Osteoblast (primary cell): ENCODE results near the gene IDH1. TPM values are rescaled to one million over a fixed set of nuclear protein-coding genes. Genes with fewer than 3 reads are reported as not detected.
"Not testable (repeated sequence)": the region's sequence is repeated elsewhere in the genome, so short reads cannot be mapped to it uniquely, and the experiment has no call there.

Source experiments
- DNase-seq: peaks from one replicate; pipeline ENCODE4 v3.0.0; 2011; ENCODE audit warnings: low spot score, mixed read lengths; ENCODE audit not compliant: insufficient read length; ENCODE audit errors: missing footprints
- H2AFZ ChIP-seq: 2 replicates; pipeline ENCODE4 v1.6.0; 2011; ENCODE audit warnings: mild to moderate bottlenecking, low read length
- H3K27ac ChIP-seq: 2 replicates; pipeline ENCODE4 v1.5.1; 2011; ENCODE audit warnings: mild to moderate bottlenecking, low read depth, low read length, moderate library complexity
- H3K27me3 ChIP-seq: 2 replicates; pipeline ENCODE4 v1.6.0; 2012; ENCODE audit warnings: mild to moderate bottlenecking, control low read depth, inconsistent platforms, low read length, moderate library complexity; ENCODE audit not compliant: insufficient read depth
- H3K36me3 ChIP-seq: 2 replicates; pipeline ENCODE4 v1.5.1; 2011; ENCODE audit warnings: mild to moderate bottlenecking, low read length, control low read depth, moderate library complexity; ENCODE audit not compliant: insufficient read depth
- H3K4me1 ChIP-seq: 2 replicates; pipeline ENCODE4 v1.5.1; 2011; ENCODE audit warnings: mild to moderate bottlenecking, low read length, control low read depth, moderate library complexity; ENCODE audit not compliant: insufficient read depth
- H3K4me2 ChIP-seq: 2 replicates; pipeline ENCODE4 v1.6.0; 2011; ENCODE audit warnings: mild to moderate bottlenecking, low read length; ENCODE audit not compliant: insufficient read depth
- H3K4me3 ChIP-seq: fragments of 200-600 bp; sonication (generic); 3 replicates; pipeline ENCODE4 v1.5.1; 2012; ENCODE audit warnings: mild to moderate bottlenecking, low read length, inconsistent platforms; ENCODE audit not compliant: insufficient read depth
- H3K79me2 ChIP-seq: 2 replicates; pipeline ENCODE4 v1.6.0; 2012; ENCODE audit warnings: mild to moderate bottlenecking, low read length, control low read depth, inconsistent platforms; ENCODE audit not compliant: insufficient read depth
- H3K9me3 ChIP-seq: 2 replicates; pipeline ENCODE4 v1.5.1; 2011; ENCODE audit warnings: low read depth, low read length, control low read depth
- H4K20me1 ChIP-seq: 2 replicates; pipeline ENCODE4 v1.6.0; 2012; ENCODE audit warnings: mild to moderate bottlenecking, low read length, control low read depth; ENCODE audit not compliant: insufficient read depth
- CTCF ChIP-seq: IDR thresholded peaks from 2 replicates; pipeline ENCODE4 v1.5.1; 2011; ENCODE audit warnings: mild to moderate bottlenecking, low read depth, low read length, moderate library complexity; ENCODE audit errors: extremely low read depth
- total RNA-seq: library from RNA; depleted of rRNA; stranded (reverse); fragments of >200 nt; gene quantifications from 2 replicates; pipeline ENCODE4 v1.2.3, GENCODE V29; 2012

Gene IDH1
- total RNA-seq, 1 donor = 226 TPM

DNA sequence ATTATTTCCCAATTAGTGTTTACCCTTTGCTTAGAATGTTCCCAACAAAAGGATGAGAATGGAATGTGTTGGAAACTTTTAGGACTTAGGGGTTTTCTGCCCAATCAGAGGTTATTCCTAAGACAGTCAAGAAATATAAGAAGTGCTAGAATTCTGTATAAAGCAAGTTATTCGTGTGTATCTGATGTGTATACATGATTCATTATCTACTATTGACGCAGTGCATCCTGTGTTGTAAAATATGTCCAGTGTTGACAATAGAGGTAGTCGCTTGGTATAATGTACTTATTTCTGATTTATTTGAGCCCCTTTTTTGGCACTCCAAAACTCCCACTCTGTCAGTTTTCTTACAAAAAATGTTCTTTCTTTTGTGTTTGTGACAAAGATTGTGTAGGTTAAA, 12.1 kb upstream of the IDH1 start:
- peaks cover 24% of the 10 kb centered on the region for H3K4me1 ChIP-seq

DNA sequence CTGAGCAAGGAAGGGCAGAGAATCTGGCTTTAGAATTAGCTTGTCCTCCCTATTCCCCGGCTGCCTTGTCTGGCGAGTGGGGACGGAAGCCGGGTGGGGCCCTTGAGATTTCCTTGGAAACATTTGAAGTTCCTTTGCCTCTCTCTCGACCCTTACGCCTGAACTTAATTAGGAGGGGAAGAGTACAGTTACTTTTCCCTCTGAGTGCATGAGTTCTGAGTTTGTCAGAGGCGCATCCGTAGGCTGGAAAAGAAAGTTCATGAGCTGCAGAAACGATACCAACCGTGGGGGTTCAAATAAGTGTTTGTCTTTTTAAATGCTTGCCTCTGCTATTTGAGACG, 11.7 kb upstream of the IDH1 start:
- peaks cover 24% of the 10 kb centered on the region for H3K4me1 ChIP-seq
- DNase-seq = no peak
- H2AFZ ChIP-seq = peak overlapping the region; percentile 88
- TF ChIP-seq CTCF = no peak
- H3K79me2 ChIP-seq = peaks cover 50% of the 10 kb centered on the region
- peak overlapping the region; percentile 89 for H3K27ac ChIP-seq
- peak overlapping the region; percentile 87 for H3K4me3 ChIP-seq
- H3K4me2 ChIP-seq = peak overlapping the region; percentile 98
- H3K9me3 ChIP-seq = no peaks in the 10 kb centered on the region
- H3K36me3 ChIP-seq = peaks cover 4% of the 10 kb centered on the region
- H4K20me1 ChIP-seq = peaks cover 13% of the 10 kb centered on the region
- no peaks in the 10 kb centered on the region for H3K27me3 ChIP-seq

More for the DNA sequence above, 12.1 kb upstream of the IDH1 start:
- no peak for DNase-seq
- Histone ChIP-seq H3K36me3 (peaks cover 6% of the 10 kb centered on the region), H4K20me1 (peaks cover 13% of the 10 kb centered on the region), H3K79me2 (peaks cover 52% of the 10 kb centered on the region), H3K4me3 (peak overlapping the region; percentile 87), H2AFZ (peak overlapping the region; percentile 88), H3K9me3 (no peaks in the 10 kb centered on the region), H3K27me3 (no peaks in the 10 kb centered on the region), H3K27ac (peak overlapping the region; percentile 89), H3K4me2 (peak overlapping the region; percentile 98)
- no peak for TF ChIP-seq CTCF

DNA sequence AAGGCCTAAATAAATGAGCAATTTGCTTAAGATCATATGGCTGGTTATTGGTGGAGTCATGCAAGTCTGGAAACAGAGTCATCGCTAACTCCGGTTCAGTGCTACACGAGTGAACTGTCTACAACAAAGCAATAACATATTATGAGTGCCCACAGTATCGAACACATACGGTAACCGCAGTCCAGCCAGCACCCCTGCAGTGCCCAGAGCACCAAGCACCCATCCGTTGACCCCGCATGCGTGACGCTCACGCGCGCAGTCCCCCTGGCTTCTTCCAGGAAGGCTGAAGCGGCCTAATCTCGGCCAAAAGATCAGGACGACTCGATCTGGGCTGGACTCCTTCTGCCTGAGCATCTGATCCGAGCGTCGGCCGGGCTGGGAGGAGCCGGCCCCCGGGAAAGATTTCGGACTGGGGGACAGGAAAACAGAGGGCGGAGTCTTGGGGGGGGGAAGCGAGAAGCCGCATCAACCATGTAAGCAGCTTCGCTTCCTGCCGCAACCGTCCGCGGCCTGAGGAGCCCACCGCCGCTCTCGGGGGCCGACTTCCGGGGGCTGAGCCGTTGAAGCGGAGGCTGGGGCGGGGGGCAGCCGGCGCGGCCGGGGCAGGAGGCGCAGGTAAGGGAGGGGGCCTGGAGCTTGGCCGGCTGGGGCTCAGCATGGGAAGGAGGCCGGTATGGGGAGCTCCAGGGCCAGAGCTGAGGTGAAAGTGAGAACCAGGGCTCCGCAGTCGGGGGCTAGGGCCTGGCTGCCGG, 11.1 kb upstream of the IDH1 start, which contains the start of gene PIKFYVE:
Gene PIKFYVE (plus strand): TSS at position 455 of the 752 bp plus-strand sequence. CDS start 5,265 bp downstream, outside the sequence.
- H3K27me3 ChIP-seq = no peaks in the 10 kb centered on the region
- peak; percentile 96 for DNase-seq
- H2AFZ ChIP-seq = peak within 1 kb of the TSS; percentile 88
- no peaks in the 10 kb centered on the region for H3K9me3 ChIP-seq
- peak within 1 kb of the TSS; percentile 98 for H3K4me2 ChIP-seq
- H3K79me2 ChIP-seq = peaks cover 46% of the 10 kb centered on the region
- H3K4me3 ChIP-seq = peak within 1 kb of the TSS; percentile 87
- H4K20me1 ChIP-seq = peaks cover 13% of the 10 kb centered on the region
- H3K36me3 ChIP-seq = no peaks in the 10 kb centered on the region
- TF ChIP-seq CTCF = no peak
- H3K27ac ChIP-seq = peak within 1 kb of the TSS; percentile 89
- peaks cover 24% of the 10 kb centered on the region for H3K4me1 ChIP-seq

DNA sequence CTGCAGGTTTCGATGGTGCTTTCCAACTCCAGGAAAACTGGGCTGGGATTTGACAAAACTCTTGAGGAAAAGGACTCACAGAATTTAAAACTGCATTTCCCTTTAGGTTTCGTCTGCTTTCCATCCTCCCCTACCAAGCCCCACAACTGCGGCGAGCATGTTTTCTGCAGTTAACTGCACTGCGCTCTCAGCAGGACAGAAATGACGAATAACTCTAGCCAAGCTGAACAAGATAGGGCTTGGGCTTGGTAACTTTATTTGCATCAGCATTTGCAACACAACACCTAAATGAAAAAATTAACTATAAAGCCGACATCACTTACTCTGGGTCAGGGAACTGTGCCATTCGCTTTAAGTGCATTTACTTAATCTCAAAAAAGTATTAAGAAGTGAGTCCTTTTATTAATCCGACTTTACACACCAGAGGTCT, 10.5 kb upstream of the IDH1 start:
- H3K4me2 ChIP-seq = peak overlapping the region; percentile 90
- no peaks in the 10 kb centered on the region for H3K27me3 ChIP-seq
- no peak for TF ChIP-seq CTCF
- peaks cover 12% of the 10 kb centered on the region for H4K20me1 ChIP-seq
- no peaks in the 10 kb centered on the region for H3K9me3 ChIP-seq
- H3K4me1 ChIP-seq = peaks cover 24% of the 10 kb centered on the region
- H3K27ac ChIP-seq = peak overlapping the region; percentile 68
- H2AFZ ChIP-seq = peak overlapping the region; percentile 88
- H3K4me3 ChIP-seq = peak overlapping the region; percentile 87
- H3K36me3 ChIP-seq = no peaks in the 10 kb centered on the region
- peaks cover 43% of the 10 kb centered on the region for H3K79me2 ChIP-seq
- DNase-seq = peak; percentile 82

DNA sequence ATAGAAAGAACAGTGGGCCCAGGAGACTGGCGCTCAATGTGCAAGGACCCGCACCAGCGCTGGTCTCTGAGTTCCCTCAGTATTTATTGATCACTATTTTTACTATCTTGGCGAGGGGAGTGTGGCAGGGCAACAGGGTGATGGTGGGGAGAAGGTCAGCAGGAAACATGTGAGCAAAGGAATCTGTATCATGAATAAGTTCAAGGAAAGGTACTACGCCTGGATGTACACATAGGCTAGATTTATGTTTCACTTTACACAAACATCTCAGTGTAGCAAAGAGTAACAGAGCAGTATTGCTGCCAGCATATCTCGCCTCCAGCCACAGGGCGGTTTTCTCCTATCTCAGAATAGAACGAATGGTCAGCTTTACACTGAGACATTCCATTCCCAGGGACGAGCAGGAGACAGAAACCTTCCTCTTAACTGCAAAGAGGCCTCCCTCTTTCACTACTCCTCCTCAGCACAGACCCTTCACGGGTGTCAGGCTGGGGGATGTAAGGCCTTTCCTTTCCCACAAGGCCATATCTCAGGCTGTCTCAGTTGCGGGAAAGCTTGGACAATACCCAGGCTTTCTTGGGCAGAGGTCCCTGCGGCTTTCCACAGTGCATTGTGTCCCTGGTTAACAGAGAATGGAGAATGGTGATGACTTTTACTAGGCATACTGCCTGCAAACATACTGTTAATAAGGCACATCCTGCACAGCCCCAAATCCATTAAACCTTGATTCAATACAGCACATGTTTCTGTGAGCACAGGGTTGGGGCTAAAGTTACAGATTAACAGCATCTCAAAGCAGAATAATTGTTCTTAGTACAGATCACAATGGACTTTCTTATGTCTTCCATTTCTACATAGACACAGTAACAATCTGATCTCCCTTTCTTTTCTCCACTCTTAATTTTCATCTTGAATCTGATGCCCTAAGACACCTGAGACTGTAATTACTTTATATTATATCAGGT, 2.3 kb upstream of the IDH1 start:
- not testable (repeated sequence) for H3K36me3 ChIP-seq, DNase-seq, H3K9me3 ChIP-seq, H3K4me2 ChIP-seq, H3K27me3 ChIP-seq, H3K27ac ChIP-seq, H3K79me2 ChIP-seq, H3K4me3 ChIP-seq, H4K20me1 ChIP-seq
- peaks cover 11% of the 10 kb centered on the region for H3K4me1 ChIP-seq
- peak overlapping the region; percentile 61 for H2AFZ ChIP-seq
